B cell (primary cell): ENCODE results near the gene C7.

Source experiments
- EZH2 ChIP-seq: IDR thresholded peaks from 2 replicates; pipeline ENCODE4 v1.6.1; 2012; ENCODE audit warnings: borderline replicate concordance, low read depth, mild to moderate bottlenecking, moderate library complexity, low read length; ENCODE audit not compliant: insufficient read depth, poor library complexity, severe bottlenecking
- TF ChIP-seq, protein P1 (sequence below): fragments of 200-600 bp; IDR thresholded peaks from one replicate; pipeline ENCODE4 v1.8.0; 2022; ENCODE audit warnings: antibody characterized with exemption, mild to moderate bottlenecking

GRCh38 chr5:40860711-40861110 lies 48.6 kb upstream of the C7 start:
- TF ChIP-seq, protein P1, sequence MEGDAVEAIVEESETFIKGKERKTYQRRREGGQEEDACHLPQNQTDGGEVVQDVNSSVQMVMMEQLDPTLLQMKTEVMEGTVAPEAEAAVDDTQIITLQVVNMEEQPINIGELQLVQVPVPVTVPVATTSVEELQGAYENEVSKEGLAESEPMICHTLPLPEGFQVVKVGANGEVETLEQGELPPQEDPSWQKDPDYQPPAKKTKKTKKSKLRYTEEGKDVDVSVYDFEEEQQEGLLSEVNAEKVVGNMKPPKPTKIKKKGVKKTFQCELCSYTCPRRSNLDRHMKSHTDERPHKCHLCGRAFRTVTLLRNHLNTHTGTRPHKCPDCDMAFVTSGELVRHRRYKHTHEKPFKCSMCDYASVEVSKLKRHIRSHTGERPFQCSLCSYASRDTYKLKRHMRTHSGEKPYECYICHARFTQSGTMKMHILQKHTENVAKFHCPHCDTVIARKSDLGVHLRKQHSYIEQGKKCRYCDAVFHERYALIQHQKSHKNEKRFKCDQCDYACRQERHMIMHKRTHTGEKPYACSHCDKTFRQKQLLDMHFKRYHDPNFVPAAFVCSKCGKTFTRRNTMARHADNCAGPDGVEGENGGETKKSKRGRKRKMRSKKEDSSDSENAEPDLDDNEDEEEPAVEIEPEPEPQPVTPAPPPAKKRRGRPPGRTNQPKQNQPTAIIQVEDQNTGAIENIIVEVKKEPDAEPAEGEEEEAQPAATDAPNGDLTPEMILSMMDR: no peak
- no peak for TF ChIP-seq EZH2
